Gastrocnemius medialis (tissue), 4 donors: ENCODE results near the gene PRICKLE3.

Experiments used
- CTCF ChIP-seq, 5 experiments: fragments of 450-650 bp in 3 of 5; fragments of 200-600 bp in 2 of 5; sonication (generic) in 2 of 5; IDR thresholded peaks in 4 of 5; conservative IDR thresholded peaks in 1 of 5; 1 replicate in 4 of 5; 2 replicates in 1 of 5; pipeline ENCODE4 v1.5.1; 2016 to 2019; ENCODE audit warnings: antibody characterized with exemption in 5 of 5, mild to moderate bottlenecking in 3 of 5, moderate library complexity in 3 of 5
- POLR2A ChIP-seq, 2 donors: fragments of 450-650 bp; IDR thresholded peaks; one replicate each; pipeline ENCODE4 v1.6.1; 2017; ENCODE audit warnings: antibody characterized with exemption in 2 of 2, mild to moderate bottlenecking in 2 of 2, moderate library complexity in 2 of 2

- no peak for TF ChIP-seq CTCF (IDR thresholded peaks at IDR 0.05 in 4 of 5, conservative IDR thresholded peaks at IDR 0.05 in 1 of 5)
- TF ChIP-seq POLR2A (IDR thresholded peaks at IDR 0.05) = no peak
These were observed 21.4 kb downstream of the PRICKLE3 start for GRCh38 chrX:49164589-49165360.
